Activated T-helper 1 cell treated with anti-CD3 and anti-CD28 coated beads, Interleukin-2, amount 50 U/mL, for 16 hours (primary cell): ENCODE results near the gene KIF5C.

Experiments
- DNase-seq, 2 donors: peaks; one replicate each; pipeline ENCODE4 v3.0.0-alpha.2; 2020; ENCODE audit warnings: low read depth in 1 of 2, low spot score in 1 of 2

KIF5C gene

DNA sequence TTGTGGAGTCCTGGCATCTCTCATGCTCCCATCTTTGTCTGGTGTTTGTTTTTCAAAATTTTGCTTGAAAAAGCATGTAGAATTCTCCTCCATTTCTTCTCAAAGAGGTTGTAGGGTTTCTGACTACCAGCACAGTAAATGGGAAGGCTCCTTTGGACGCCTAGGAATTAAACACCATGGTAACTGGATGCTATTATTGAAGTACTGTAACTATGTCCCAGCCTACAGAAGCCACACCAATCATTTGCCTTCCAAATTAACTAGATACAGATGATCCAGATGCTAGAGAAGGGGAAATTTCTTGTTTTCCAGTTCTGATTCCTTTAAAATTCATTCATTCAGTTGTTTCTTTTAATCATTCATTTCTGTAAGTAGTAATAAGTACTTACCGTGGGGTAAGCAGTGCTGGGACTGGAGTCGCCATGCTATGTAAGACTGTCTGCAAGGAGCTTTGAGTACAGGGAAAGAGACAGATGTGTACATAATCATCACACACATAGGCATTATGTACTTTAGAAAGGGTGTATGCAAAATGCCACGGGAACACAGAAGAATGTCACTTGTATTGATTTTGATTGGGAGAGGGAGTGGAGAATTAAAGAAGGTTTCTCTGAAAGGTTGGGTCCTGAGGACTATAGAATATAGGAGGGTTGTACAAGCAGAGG lies 49.6 kb downstream of the KIF5C start:
- DNase-seq, result no peak

DNA sequence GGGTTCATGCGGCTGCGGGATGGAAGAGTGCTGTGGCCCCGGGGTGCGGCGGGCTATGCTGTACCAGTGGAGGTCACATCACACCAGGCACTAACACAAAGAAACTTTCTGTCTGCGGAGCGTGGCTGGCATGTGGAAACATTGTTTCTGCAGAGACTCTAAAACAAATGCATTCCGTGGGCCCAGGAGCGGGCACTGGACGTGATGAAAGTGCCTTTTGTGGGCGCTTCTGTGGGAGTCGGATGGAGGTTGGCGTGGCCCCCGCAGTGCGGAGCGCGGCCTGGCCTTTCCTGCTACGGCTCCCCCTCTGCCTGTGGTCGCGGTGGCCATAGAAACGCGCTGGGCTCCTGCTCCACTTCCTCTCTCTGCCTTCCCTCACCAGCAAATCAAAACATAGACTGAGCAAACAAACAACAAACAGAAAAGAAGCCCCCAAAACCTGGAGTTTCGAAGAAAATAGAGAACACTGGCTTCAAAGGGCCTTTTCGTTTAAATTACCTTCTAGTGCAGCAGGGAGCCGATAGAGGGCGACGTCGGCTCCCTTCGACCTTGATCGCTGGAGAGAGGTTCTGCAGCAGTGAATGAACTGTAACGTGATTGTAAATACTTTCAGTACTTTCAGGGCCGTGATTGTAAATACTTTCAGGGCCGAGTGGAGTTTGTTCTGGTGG lies 51.4 kb downstream of the KIF5C start:
- peak in 1 of 2 donors; percentile 9 for DNase-seq

DNA sequence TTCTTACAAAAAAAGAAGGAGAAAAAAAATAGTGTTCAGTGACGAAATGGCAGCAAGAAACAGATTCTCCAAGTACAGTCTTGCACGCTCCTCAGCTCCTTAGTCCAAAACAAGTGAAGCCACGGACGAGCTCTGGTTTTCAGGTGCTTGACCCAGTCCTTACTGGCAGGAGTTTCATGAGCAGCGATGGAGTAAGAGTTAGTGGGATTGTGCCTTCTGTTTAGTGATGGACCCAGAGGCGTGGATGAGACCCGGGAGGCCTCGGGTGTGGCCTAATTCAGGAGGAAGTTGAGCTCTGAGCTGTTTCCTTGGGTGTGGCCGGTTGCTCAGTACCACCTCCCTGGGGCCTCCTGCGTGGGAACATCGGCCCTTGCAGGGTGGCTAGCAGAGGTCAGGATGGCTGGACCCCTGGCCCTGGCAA lies 52.0 kb downstream of the KIF5C start:
- DNase-seq, result no peak

DNA sequence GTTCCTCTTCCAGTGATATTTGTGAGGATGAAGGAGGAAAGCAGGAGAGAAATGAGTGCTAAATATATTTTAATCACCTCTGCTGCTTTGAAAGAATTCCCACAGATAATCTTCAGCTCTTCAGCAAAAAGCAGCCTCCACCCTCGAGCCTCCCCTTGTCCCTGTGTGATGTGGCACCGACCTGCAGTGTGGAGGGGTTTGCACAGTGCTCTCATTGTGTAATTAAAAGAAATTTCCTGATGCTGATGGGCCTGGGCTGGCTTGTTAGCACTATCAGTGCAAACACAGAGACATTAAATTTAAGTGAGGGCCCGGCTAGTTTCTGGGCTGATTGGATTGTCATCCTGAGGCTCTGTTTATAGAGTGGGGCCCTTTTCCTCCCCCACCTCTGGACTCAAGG lies 53.4 kb downstream of the KIF5C start:
- DNase-seq, result no peak

DNA sequence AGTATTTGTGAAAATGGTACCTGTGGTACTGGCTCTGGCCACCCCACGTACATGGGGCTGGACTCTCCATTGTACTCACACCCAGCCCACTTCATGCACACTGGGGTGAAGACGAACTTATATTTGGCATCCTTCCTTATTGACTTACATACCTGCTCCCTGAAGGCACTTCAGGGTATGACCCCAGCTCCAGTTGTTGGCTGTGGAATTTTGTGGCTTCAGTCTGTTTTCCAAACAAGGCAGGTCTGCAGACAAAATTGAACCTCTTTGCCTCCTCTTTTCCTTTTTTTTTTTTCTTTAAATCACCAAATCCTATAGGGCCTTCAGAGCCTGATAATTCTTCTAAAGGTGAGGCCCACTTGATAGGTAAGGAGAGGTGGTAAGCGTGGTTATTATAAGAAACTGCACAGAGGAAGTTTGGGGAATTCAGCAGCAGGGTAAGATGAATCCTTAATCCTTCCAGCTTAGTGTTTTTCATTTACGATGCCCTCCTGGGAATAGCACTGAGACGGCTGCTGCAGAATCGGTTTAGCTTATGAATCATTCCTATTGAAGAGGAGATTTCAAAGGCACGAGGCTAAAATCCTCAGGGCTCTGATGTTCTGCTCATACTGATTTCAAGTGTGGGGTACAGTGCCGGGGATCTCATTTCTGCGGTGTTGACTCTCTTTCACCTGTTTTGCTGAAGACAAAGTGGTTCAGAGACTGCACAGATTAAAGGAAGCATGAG lies 55.2 kb downstream of the KIF5C start:
- DNase-seq, result no peak

DNA sequence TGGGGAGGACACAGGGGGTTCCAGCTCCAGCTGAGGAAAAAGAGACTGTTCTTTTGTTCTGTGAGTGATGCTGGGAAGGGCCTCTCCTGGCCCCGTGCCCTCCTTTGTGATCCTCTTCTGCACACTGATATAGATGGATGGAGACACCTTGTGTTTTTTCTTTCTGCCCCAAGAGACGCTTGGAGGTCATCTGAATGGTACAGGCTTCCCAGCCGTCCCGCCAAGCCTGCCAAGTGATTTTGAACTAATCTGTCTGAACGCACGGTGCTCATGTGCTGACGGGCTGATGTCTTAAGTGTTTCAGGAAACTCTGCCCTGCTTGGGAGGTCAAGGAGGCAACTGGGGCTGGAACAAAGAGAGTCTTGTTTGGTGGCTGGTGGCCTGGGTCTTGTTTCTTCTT lies 57.5 kb downstream of the KIF5C start:
- DNase-seq, result no peak

DNA sequence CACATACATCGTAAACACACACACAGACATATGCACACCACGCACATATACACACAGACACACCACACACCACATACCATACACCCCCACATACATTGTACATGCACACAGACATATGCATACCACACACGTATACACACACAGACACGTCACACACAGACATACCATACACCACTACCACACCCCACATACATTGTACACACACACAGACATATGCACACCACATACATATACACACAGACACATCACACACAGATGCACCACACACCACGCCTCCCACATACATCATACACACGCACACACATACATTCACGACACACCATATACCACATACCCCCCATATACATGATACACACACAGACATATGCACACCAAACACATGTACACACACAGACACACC lies 58.4 kb downstream of the KIF5C start:
- no peak for DNase-seq

DNA sequence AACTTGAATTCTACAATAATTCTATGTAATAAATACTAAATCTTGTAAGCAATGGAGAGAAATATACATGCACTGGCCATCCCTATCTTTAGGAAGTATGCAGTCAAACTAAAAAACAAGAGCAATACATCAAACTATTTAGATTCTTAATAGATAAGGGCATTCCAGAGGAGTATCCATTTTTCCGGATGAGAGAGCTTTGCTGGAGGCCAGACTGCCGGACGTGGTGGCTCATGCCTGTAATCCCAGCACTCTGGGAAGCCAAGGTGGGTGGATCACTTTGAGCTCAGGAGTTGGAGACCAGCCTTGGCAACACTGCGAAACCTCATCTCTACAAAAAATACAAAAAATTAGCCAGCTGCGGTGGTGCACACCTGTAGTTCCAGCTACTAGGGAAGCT lies 60.8 kb downstream of the KIF5C start:
- no peak for DNase-seq

DNA sequence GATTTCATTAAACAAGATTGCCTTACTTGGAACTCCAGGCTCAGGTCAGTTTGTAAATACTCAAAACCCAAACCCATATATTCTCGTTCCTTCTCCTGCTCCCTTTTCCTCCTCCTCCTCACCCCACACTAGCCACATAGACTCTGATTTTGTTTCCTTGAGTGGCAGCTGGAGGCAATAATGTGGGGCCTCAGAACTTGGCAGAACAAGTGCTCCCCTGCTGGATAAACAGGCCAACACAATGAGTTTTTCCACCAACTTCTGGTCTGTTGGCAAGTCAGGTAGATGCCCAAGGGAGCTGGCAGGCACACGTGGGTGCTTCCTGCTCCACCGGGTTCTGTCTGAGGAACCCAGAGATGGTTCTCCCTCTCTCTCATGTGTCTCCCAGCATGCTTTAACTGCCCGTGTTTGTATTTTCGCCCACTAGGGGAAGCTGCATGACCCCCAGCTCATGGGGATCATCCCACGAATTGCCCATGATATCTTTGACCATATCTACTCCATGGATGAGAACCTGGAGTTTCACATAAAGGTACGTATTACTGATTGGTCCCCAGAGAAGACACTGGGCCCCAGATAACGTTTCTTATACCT lies 61.9 kb downstream of the KIF5C start:
- DNase-seq, result no peak

DNA sequence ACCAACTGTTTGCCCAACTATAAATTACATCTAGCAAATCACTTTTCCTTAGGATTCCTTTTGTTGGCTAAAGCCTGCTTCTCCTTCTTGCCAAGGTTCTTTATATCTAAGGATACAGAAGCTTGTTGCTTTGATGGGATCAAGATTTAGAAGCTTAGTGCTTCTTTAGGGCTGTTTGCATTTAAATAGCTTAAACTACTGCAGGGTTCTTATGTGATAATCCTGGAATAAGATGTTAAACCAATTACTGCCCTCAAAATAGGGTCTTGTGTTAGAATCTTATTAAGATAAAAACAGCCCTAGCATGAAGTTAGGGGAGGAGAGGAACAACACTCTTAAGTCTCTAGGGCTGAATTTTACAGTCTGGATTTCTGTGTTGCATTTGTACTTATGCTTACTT lies 64.2 kb downstream of the KIF5C start:
- no peak for DNase-seq

DNA sequence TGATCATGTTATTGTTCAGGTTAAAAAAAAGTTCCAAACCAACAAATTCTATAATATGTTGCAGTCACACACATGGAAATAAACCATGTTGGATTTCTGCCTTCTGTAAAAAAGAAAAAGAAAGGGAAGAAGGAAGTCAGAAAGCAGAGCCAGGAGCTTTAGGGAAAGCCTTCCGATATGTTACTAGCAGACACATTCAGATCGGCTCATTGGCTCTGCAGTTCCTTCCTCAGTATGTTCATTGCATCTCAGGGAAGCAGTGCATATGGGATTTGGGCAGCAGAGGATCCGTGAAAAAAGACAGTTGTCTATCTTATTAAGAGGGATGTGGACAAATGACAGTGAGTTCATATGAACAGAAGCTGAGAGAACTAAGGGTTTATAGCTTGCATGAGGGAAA lies 68.1 kb downstream of the KIF5C start:
- no peak for DNase-seq

DNA sequence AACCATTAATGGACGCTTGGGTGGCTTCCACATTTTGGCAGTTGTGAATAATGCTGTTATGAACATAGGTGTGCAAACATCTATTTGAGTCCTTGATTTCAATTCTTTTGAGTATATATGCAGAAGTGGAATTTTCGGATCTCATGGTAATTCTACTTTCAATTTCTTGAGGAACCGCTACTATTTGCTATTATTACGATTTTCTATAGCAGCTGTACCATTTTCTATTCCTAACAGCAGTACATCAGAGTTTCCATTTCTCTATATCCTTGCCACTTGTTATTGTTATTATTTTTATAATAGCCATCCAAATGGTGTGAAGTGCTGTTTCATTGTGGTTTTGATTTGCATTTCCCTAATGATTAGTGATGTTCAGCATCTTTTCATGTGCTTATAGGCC lies 69.5 kb downstream of the KIF5C start:
- no peak for DNase-seq

DNA sequence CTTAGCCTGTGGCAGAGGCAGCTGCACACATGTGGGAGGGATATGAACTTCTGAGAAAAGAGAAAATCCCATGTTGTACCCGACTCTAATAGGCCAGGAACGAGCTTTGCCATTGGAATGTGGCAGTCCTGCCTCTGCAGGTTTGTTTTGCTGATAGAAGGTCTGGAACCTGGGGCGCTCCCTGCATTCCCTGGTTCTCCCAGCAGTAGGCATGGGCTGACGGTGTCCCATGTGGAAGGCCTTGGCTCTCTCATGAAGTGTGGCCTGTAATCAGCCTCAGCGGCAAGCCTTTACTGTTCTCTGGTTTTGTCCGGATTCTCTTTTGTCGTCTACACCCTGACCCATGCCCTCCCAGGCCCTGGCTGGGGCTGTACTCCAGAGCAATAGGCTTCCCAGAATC lies 72.3 kb downstream of the KIF5C start:
- DNase-seq, result no peak

DNA sequence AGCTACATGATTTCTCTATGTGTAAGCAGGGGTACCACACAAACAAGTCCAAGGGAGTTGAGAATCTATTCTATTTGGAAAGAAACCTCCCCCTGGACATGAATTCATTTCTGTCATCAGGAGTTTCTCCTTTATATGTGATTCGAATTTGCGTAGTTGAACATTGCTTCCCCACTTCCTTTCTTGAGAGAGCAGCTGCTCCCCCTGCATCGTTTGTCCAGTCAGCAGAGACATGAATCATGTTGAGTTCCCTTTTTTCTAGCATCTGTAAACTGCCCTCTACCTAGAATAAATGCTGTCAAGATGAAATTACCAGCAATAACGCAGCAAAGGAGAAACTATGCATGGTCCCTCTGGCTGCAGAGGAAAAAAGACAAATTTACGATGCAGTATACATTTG lies 73.8 kb downstream of the KIF5C start:
- no peak for DNase-seq

DNA sequence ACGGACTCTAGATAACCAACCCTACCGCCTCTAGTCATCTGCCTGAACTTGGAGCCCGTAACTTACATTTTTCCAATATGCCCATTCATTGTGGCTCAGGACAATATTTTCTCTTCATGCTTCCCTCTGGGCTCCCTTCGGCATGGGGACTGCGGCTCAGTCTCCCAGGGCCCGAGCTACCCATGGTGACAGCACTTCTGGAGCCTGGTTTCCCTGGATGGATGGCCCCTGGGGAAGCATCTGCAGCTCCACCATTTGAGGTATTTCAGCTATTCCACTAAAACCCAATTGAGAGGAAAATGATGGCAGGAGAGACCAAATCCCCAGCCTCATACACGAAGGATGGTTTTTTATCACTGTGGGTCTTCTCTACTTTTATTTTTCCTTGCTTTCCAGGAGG lies 74.3 kb downstream of the KIF5C start:
- no peak for DNase-seq

DNA sequence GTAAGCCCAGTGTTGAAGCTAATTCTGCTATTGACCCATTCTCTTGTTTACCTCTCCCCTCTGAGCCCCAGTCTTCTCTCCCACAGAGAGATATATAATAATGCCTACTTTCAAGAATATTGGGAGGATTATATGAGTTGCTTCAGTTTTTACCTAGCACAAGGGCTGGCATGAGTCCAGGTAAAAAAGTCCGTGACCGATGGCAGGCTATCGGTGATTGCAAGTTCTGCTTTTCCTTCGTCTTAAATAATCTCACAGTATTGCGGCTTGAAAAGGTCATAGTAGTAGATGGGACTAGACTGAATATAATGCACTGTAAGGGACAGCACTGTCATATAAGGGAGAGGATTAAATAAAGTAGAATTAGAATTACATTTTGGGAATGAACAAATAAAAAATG lies 77.6 kb downstream of the KIF5C start:
- DNase-seq, result no peak

DNA sequence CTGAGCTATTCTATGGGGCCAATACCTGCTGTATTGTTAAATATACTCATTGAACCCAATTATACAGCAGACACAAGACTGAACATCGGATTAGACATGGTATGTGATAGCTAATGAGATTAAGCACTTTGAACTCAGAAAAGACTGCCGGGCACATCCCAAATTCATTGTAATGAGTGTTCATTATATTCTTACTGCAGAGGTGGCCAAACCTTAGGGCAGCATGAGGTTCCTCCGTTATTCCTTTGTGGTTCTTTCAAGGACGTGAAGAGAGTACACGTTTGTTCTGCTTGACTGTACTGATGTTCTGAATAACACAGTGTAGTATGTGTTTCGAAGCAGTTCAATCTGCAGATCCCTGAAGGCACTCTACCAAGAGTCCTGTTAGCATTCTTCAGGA lies 78.4 kb downstream of the KIF5C start:
- no peak for DNase-seq

DNA sequence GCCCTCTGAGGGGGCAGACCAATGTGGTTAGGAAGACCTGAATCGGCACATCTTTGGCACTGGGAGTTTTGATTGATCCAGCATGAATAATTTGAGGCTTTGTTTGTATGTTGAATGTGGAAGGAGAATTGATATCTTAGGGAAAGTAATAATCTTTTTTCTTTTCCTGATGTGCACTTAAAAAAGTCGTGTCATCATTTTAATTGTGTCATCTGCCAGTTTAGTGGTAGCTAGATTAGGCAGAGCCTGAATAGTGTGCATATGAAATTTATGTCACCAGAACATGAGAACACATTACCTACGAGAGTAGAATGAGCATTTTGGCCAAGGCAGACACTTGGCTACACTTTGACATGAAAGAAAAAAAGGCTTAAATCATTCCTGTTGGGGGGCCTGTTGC lies 79.5 kb downstream of the KIF5C start:
- DNase-seq, result no peak

DNA sequence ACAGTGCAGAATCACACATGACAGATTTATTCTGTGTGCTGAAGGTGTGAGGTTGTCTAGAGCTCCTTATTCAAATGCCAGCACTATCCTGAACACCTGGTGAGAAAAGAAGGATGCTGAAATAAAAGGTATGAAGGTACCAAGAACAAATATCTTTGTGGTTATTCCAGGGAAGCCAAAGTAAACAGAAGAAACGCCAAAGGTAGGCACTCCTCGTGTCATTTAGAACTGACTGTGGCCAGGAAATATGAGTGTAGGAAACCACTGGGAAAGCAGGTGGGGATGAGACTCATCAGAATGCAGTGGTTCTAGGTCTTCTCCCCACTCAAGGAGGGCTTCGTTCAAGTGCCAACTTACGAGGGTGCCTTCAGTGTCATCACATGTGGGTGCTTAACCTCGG lies 80.8 kb downstream of the KIF5C start:
- no peak for DNase-seq

DNA sequence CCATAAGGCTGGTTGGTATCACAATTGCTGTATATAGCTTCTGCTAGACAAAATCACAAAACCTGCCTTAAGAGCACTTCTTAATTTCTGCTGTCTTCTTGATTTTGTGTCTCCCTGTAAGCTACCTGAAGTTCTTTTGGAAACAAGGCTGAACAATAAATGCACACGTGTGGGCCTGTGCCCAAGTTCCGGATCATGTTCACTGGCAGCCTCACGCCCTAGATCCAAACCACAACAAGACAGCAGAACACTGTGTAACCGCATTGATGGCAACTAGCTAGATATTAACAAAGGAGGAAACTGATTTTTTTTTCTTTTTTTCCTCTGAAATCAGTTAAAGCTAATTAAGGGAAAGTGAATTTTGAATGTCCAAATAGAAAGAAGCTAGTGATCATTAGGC lies 82.0 kb downstream of the KIF5C start:
- no peak for DNase-seq

DNA sequence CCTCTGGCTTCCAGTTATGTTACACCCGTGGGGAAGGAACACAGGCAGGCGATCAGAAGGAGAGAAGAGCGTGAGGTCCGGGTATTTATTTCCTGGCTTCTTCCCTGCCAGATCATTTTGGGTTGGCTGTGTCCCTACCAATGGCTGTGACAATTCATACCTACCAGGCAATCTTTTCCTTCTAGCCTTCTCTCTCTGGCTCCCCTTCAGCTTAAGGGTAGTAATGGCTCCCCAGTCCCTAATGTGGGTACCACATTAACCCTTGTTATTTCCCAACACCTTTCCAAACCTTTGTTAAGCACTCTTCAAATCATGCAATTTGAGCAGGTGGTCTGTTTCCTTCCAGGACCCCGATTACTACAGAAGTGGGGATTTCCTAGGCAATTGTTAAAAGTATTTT lies 84.7 kb downstream of the KIF5C start:
- no peak for DNase-seq

DNA sequence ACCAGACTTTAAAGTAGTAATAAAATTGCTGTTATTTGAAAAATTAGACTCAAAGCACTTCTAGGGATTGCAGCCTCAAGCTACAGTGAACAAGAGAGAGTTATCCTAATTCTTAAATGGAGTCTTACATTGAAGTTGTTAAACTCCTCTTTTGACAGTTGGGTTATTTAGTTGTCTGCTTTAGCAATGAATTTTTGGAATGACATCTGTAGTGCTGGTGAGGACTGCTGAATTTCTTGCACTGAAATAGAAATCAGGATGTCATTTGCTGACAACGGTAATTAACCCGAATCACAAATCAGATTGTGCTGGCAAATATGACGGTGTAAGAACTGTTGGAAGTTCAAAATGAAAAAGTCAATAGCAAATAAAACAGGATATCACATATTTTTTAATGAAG lies 85.5 kb downstream of the KIF5C start:
- no peak for DNase-seq
